Cardiac muscle cell (in vitro differentiated cells and primary cell): ENCODE results near the gene POC1A. TPM values are rescaled to one million over a fixed set of nuclear protein-coding genes. Genes with fewer than 3 reads are reported as not detected.
"Not testable (repeated sequence)": the region's sequence is repeated elsewhere in the genome, so short reads cannot be mapped to it uniquely, and the experiment has no call there.

Experiments used
- DNase-seq, 2 donors: peaks; one replicate each; pipeline versions ENCODE4 v3.0.0 to v3.0.0-alpha.2; 2010 to 2017; ENCODE audit warnings: low read depth in 1 of 2, low spot score in 1 of 2
- H3K27ac ChIP-seq: fragments of 200-600 bp; sonication (generic); 2 replicates; pipeline ENCODE4 v1.5.1; 2016
- H3K27me3 ChIP-seq: fragments of 200-600 bp; sonication (generic); 2 replicates; pipeline ENCODE4 v1.6.0; 2016; ENCODE audit warnings: control low read depth
- H3K36me3 ChIP-seq: fragments of 200-600 bp; sonication (generic); 2 replicates; pipeline ENCODE4 v1.5.1; 2016; ENCODE audit warnings: control low read depth
- H3K4me1 ChIP-seq: fragments of 200-600 bp; sonication (generic); 2 replicates; pipeline ENCODE4 v1.8.1; 2017; ENCODE audit warnings: low read depth, mild to moderate bottlenecking, mixed run types
- H3K4me3 ChIP-seq: fragments of 200-600 bp; sonication (generic); 2 replicates; pipeline ENCODE4 v1.5.1; 2016; ENCODE audit warnings: mild to moderate bottlenecking
- H3K9me3 ChIP-seq: fragments of 200-600 bp; sonication (generic); 2 replicates; pipeline ENCODE4 v1.5.1; 2017; ENCODE audit warnings: low read depth, mild to moderate bottlenecking, control low read depth
- CTCF ChIP-seq: IDR thresholded peaks from 2 replicates; pipeline ENCODE4 v1.5.1; 2012; ENCODE audit warnings: low read depth, mild to moderate bottlenecking, low read length
- polyA plus RNA-seq: library from polyadenylated mRNA; unstranded; fragments of >200 nt; fragmentation: Nextera tagmentation; extraction: Ambion mirVana; gene quantifications from 2 replicates; pipeline ENCODE4 v1.2.1, GENCODE V29; 2016
- total RNA-seq: library from RNA; depleted of rRNA; stranded (reverse); fragments of >200 nt; gene quantifications from 2 replicates; pipeline ENCODE4 v1.2.3, GENCODE V29; 2016

POC1A gene
- total and polyA plus RNA-seq, 2 experiments from 2014 or later, result 10.6 to 12.4 TPM

GRCh38 chr3:52173101-52173500, 18.9 kb upstream of the POC1A start:
- no peak for DNase-seq
- H3K27me3 ChIP-seq, result no peaks in the 10 kb centered on the region
- no peak overlapping the region for H3K27ac ChIP-seq
- no peak overlapping the region for H3K4me3 ChIP-seq
- TF ChIP-seq CTCF, result no peak
- H3K4me1 ChIP-seq, result no peaks in the 10 kb centered on the region
- H3K36me3 ChIP-seq, result no peaks in the 10 kb centered on the region
- H3K9me3 ChIP-seq, result no peaks in the 10 kb centered on the region

- H3K27me3 ChIP-seq, result no peaks in the 10 kb centered on the region
- no peaks in the 10 kb centered on the region for H3K9me3 ChIP-seq
- no peaks in the 10 kb centered on the region for H3K36me3 ChIP-seq
- no peak overlapping the region for H3K27ac ChIP-seq
- H3K4me1 ChIP-seq, result no peaks in the 10 kb centered on the region
- TF ChIP-seq CTCF, result no peak
- no peak overlapping the region for H3K4me3 ChIP-seq
- no peak for DNase-seq
Observed at GRCh38 chr3:52172262-52172757, 18.1 kb upstream of the POC1A start.

- H3K4me1 ChIP-seq, result no peaks in the 10 kb centered on the region
- no peaks in the 10 kb centered on the region for H3K27me3 ChIP-seq
- no peak overlapping the region for H3K4me3 ChIP-seq
- no peaks in the 10 kb centered on the region for H3K9me3 ChIP-seq
- peak in 1 of 2 donors; percentile 47 for DNase-seq
- no peak overlapping the region for H3K27ac ChIP-seq
- no peaks in the 10 kb centered on the region for H3K36me3 ChIP-seq
- no peak for TF ChIP-seq CTCF
Observed at GRCh38 chr3:52171514-52172261, 17.5 kb upstream of the POC1A start.

- not testable (repeated sequence) for H3K27me3 ChIP-seq, H3K36me3 ChIP-seq, H3K4me3 ChIP-seq, DNase-seq, H3K27ac ChIP-seq, H3K4me1 ChIP-seq, H3K9me3 ChIP-seq
Observed at GRCh38 chr3:52170217-52170616, 16.0 kb upstream of the POC1A start.

- no peak overlapping the region for H3K4me3 ChIP-seq
- DNase-seq, result no peak
- no peaks in the 10 kb centered on the region for H3K27me3 ChIP-seq
- no peak for TF ChIP-seq CTCF
- H3K36me3 ChIP-seq, result no peaks in the 10 kb centered on the region
- H3K4me1 ChIP-seq, result no peaks in the 10 kb centered on the region
- H3K9me3 ChIP-seq, result no peaks in the 10 kb centered on the region
- H3K27ac ChIP-seq, result no peak overlapping the region
Observed at GRCh38 chr3:52167240-52167639, 13.0 kb upstream of the POC1A start.

- Histone ChIP-seq H3K9me3 (no peaks in the 10 kb centered on the region), H3K4me3 (no peak overlapping the region), H3K4me1 (no peaks in the 10 kb centered on the region), H3K36me3 (no peaks in the 10 kb centered on the region), H3K27ac (no peak overlapping the region), H3K27me3 (no peaks in the 10 kb centered on the region)
- no peak for DNase-seq
- TF ChIP-seq CTCF, result no peak
Observed at GRCh38 chr3:52162250-52162872, 8.1 kb upstream of the POC1A start.
